Measurements from ENCODE around the gene TLCD1.

Gene TLCD1

GRCh38 chr17:28717578-28718332 lies 8.3 kb downstream of the TLCD1 start, which contains the start of gene RAB34:
TSS of gene RAB34 (minus strand) at chr17:28717868. CDS start at chr17:28717266, 602 bp downstream.
- DNase-seq, result peak in 1 of 2 experiments; percentile 17
- TF ChIP-seq GATA1 (IDR thresholded peaks at IDR 0.05; ENCODE audit: low read depth, low read length), result no peak
- no peak for TF ChIP-seq POLR2A (IDR thresholded peaks at IDR 0.05; ENCODE audit: low read length)

- no peak for TF ChIP-seq POLR2A (IDR thresholded peaks at IDR 0.05; ENCODE audit: low read length)
- no peak for TF ChIP-seq GATA1 (IDR thresholded peaks at IDR 0.05; ENCODE audit: low read depth, low read length)
- DNase-seq, result no peak
Observed at GRCh38 chr17:28716740-28717577, 9.1 kb downstream of the TLCD1 start.

- TF ChIP-seq POLR2A (IDR thresholded peaks at IDR 0.05; ENCODE audit: low read length) (no peak), GATA1 (IDR thresholded peaks at IDR 0.05; ENCODE audit: low read depth, low read length) (no peak)
Observed at GRCh38 chr17:28715217-28715616, 10.8 kb downstream of the TLCD1 start.

GRCh38 chr17:28714281-28714680 lies 11.8 kb downstream of the TLCD1 start:
- DNase-seq, result no peak
- TF ChIP-seq POLR2A (IDR thresholded peaks at IDR 0.05; ENCODE audit: low read length), result no peak
- no peak for TF ChIP-seq GATA1 (IDR thresholded peaks at IDR 0.05; ENCODE audit: low read depth, low read length)

More at GRCh38 chr17:28715217-28715616, 10.8 kb downstream of the TLCD1 start:
- DNase-seq, result no peak

- TF ChIP-seq GATA1 (IDR thresholded peaks at IDR 0.05; ENCODE audit: low read depth, low read length) (no peak), POLR2A (IDR thresholded peaks at IDR 0.05; ENCODE audit: low read length) (no peak)
Observed at GRCh38 chr17:28712705-28713415, 13.2 kb downstream of the TLCD1 start.

GRCh38 chr17:28712032-28712704 lies 13.9 kb downstream of the TLCD1 start:
- TF ChIP-seq GATA1 (IDR thresholded peaks at IDR 0.05; ENCODE audit: low read depth, low read length), result no peak

More at GRCh38 chr17:28712705-28713415, 13.2 kb downstream of the TLCD1 start:
- no peak for DNase-seq

GRCh38 chr17:28711723-28712031 lies 14.4 kb downstream of the TLCD1 start, which contains the start of gene PROCA1:
TSS of gene PROCA1 (minus strand) at chr17:28711888. CDS start at chr17:28711660, 228 bp downstream.
- TF ChIP-seq POLR2A (IDR thresholded peaks at IDR 0.05; ENCODE audit: low read length) (peak; percentile 19), GATA1 (IDR thresholded peaks at IDR 0.05; ENCODE audit: low read depth, low read length) (no peak)
- DNase-seq, result peak; percentile 81 to 89

More at GRCh38 chr17:28712032-28712704, 13.9 kb downstream of the TLCD1 start:
- DNase-seq, result peak; percentile 52 to 57

- TF ChIP-seq GATA1 (IDR thresholded peaks at IDR 0.05; ENCODE audit: low read depth, low read length), result no peak
- TF ChIP-seq POLR2A (IDR thresholded peaks at IDR 0.05; ENCODE audit: low read length), result peak; percentile 70
- peak; percentile 90 for DNase-seq
Observed at GRCh38 chr17:28710861-28711722, 14.9 kb downstream of the TLCD1 start.

GRCh38 chr17:28707339-28707720 lies 18.7 kb downstream of the TLCD1 start:
- TF ChIP-seq POLR2A (IDR thresholded peaks at IDR 0.05; ENCODE audit: low read length) (no peak), GATA1 (IDR thresholded peaks at IDR 0.05; ENCODE audit: low read depth, low read length) (no peak)
- no peak for DNase-seq

- TF ChIP-seq POLR2A (IDR thresholded peaks at IDR 0.05; ENCODE audit: low read length), result no peak
- no peak for TF ChIP-seq GATA1 (IDR thresholded peaks at IDR 0.05; ENCODE audit: low read depth, low read length)
- DNase-seq, result no peak
Observed at GRCh38 chr17:28706471-28707338, 19.3 kb downstream of the TLCD1 start.

GRCh38 chr17:28705728-28706334 lies 20.2 kb downstream of the TLCD1 start:
- no peak for DNase-seq
- TF ChIP-seq POLR2A (IDR thresholded peaks at IDR 0.05; ENCODE audit: low read length), result no peak
- TF ChIP-seq GATA1 (IDR thresholded peaks at IDR 0.05; ENCODE audit: low read depth, low read length), result no peak
